Measurements from ENCODE around the gene PHACTR1. TPM values are rescaled to one million over a fixed set of nuclear protein-coding genes. Genes with fewer than 3 reads are reported as not detected.

PHACTR1 gene
- total and polyA plus RNA-seq, 9 of the 15 experiments (the other 6 are each of a cell fraction or from before 2014, with no cell fraction given) = 11.5 to 32.6 (median 22.0) TPM

DNA sequence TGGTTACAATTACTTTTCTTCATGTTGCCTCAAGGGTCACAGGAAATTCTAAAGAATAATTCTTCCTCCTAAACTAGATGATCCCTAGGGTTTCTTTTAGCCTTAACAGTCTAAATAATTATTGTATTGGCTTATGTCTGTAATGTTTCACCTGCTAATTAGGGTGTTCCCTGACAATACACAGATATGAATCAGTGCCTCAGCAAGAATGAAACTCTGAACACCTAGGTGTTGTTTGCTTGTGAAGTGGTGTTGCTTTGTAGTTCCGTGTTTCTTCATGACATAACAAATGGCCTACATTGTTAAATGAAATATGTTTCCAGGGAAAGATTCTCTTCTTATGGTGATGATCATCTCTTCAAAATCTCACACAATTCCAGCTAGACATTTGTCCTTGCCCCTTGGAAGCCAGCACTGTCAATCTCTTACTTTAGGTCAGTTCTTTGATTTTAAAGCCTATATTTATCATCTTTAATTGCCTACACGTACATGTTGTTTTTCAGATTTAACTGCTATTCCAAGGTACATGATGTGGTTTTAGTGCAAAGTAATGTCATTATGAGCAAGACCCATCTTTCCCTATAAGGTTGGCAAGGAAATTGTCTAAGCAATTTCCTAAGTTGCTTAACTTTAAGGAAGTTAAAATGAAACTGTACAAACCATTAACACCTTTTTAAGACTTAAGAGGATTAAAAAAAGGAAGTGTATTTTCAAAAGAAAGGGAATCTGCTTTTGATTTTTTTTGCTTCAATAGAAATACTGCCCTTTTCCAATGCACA lies 499.9 kb downstream of the PHACTR1 start (continued):
- TF ChIP-seq, protein P1, sequence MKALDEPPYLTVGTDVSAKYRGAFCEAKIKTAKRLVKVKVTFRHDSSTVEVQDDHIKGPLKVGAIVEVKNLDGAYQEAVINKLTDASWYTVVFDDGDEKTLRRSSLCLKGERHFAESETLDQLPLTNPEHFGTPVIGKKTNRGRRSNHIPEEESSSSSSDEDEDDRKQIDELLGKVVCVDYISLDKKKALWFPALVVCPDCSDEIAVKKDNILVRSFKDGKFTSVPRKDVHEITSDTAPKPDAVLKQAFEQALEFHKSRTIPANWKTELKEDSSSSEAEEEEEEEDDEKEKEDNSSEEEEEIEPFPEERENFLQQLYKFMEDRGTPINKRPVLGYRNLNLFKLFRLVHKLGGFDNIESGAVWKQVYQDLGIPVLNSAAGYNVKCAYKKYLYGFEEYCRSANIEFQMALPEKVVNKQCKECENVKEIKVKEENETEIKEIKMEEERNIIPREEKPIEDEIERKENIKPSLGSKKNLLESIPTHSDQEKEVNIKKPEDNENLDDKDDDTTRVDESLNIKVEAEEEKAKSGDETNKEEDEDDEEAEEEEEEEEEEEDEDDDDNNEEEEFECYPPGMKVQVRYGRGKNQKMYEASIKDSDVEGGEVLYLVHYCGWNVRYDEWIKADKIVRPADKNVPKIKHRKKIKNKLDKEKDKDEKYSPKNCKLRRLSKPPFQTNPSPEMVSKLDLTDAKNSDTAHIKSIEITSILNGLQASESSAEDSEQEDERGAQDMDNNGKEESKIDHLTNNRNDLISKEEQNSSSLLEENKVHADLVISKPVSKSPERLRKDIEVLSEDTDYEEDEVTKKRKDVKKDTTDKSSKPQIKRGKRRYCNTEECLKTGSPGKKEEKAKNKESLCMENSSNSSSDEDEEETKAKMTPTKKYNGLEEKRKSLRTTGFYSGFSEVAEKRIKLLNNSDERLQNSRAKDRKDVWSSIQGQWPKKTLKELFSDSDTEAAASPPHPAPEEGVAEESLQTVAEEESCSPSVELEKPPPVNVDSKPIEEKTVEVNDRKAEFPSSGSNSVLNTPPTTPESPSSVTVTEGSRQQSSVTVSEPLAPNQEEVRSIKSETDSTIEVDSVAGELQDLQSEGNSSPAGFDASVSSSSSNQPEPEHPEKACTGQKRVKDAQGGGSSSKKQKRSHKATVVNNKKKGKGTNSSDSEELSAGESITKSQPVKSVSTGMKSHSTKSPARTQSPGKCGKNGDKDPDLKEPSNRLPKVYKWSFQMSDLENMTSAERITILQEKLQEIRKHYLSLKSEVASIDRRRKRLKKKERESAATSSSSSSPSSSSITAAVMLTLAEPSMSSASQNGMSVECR (CRISPR knock-in tag; IDR thresholded peaks at IDR 0.05) = no peak
- TF ChIP-seq, protein P2, sequence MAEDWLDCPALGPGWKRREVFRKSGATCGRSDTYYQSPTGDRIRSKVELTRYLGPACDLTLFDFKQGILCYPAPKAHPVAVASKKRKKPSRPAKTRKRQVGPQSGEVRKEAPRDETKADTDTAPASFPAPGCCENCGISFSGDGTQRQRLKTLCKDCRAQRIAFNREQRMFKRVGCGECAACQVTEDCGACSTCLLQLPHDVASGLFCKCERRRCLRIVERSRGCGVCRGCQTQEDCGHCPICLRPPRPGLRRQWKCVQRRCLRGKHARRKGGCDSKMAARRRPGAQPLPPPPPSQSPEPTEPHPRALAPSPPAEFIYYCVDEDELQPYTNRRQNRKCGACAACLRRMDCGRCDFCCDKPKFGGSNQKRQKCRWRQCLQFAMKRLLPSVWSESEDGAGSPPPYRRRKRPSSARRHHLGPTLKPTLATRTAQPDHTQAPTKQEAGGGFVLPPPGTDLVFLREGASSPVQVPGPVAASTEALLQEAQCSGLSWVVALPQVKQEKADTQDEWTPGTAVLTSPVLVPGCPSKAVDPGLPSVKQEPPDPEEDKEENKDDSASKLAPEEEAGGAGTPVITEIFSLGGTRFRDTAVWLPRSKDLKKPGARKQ (CRISPR knock-in tag; IDR thresholded peaks at IDR 0.05) = no peak
